GM18498 (cell line): Measurements from ENCODE around the gene RANGRF.

Experiments used
- ATAC-seq: cut with Tn5 transposase; IDR thresholded peaks from one replicate; pipeline ENCODE4 v1.9.1; 2021; ENCODE audit warnings: mild to moderate bottlenecking, moderate library complexity; ENCODE audit not compliant: unreplicated experiment

The RANGRF gene

DNA sequence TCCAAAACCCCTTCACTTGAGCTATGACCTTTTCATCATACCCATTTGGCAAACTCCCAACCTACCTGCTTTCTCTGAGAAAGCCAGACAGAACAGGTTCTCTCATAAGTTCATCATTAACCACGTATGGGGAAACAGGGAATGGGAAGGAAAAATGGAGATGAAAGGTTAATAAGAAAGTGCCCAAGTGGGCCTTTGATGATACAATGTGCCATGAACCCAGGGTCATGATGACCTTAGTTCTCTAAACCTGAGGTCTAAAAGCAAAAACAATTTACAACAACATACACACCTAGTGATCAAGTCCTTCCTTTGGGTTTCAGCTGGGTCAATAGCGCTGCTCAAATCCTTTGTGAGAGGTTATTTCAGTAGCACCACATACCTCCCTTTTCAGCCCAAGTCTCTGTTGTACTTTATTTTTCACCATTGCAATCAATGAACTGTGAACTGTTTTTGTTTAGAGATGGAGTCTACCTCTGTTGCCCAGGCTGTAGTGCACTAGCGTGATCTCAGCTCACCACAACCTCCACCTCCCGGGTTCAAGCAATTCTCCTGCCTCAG lies 14.5 kb upstream of the RANGRF start:
- no peak for ATAC-seq

DNA sequence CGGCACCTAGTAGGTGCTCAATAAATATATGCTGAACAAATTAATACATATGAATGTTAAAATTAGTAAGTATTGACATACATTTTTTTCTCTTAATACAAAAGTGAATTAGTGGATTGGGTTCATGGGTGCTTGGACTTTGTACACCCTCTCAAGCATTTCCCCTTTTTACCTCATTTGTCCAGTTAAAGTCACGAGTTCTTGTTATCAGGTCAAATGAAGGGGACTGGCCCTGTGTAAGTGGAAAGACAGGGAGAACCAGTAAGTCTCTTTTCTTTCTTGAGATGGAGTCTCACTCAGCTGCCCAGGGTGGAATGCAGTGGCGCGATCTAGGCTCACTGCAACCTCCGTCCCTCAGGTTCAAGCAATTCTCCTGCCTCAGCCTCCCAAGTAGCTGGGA lies 13.7 kb upstream of the RANGRF start:
- no peak for ATAC-seq

DNA sequence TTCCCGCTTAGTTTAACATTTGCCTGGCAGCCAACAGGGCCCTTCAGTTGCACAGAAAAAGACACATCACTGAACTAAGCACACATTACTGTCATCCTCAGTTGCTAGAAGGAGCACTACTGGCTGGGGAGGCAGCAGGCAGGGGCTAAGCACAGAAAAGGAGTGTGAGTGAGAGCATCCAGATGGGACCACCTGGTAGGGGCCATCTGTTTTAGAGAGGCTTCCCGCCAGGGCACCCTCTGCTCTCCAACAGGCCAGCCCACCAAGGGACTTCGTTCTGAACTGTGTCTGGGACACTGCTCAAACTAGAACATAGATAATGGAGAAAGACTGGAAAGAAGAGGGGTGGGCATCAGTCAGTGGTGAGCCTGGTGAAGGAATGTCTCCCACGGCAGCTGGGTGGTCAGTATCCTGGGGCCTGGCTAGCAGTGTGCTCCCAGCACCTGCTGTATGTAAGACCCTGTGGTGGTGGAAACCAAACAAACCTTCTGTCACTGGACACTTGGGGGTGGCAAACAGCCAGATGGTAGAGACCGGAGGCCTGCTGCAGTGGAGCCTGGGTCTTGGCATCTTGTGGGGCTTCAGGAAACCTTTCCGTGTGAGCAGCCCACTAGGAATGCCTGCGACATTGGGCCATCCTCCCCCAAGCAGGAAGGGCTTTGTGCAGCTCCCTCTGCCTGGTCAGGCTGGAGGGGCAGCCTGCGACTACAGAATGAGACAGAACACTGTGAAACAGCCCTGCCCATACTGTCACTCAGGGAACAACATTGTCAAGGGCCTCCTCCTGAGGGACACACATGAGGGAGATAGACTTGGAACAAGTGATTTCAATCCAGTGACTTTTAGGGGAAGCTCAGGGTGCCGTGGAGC lies 12.8 kb upstream of the RANGRF start:
- ATAC-seq = no peak

DNA sequence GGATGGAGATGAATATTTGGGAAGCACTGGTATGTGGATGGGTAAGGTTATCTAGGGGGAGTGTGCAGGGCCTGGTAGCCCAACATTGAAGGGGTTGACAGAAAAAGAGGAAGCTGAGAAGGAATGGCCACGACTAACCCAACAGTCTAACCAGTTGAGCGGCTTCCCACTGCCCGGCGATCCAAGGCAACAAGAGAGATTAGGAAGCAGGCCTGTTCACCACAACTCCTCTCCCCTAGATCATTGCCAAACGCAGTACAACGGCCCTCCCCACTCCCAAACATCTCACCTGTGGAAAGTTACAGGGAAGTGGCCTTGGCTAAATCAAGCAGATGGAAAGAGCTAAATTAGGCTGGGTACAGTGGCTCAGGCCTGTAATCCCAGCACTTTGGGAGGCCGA lies 11.2 kb upstream of the RANGRF start:
- no peak for ATAC-seq

DNA sequence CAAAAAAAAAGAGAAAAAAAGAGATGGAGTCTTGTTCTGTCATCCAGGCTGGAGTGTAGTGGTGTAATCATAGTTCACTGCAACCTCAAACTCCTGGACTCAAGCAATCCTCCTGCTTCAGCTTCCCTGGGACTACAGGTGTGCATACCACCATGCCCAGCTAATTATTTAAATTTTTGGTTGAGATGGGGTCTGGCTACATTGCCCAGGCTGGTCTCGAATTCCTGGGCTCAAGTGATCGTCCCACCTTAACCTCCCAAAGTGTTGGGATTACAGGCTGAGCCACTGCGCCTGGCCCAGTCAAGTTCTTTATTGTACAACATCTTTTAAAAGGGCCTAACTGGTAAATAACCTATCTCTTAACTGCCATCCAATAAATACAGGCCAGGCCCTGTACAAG lies 6.1 kb upstream of the RANGRF start:
- ATAC-seq = no peak

DNA sequence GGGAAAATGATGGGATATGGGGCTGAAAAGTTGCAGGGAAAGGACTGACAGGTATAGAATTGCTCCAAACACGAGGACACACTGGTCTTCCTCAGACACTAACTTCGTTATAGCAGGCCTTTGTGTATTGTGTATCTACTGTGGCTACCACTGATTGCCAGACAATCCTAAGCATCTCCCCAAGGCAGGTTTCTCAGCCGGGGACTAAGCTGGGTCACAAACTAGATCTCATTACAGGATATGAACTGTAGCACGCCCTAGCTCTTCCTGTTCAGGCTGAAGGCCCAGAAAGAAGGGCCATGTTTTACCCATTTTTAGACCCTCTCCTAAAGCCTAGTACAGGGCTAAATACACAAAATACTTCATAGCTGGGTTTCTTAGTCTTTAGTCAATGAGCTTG lies 5.1 kb upstream of the RANGRF start:
- no peak for ATAC-seq

DNA sequence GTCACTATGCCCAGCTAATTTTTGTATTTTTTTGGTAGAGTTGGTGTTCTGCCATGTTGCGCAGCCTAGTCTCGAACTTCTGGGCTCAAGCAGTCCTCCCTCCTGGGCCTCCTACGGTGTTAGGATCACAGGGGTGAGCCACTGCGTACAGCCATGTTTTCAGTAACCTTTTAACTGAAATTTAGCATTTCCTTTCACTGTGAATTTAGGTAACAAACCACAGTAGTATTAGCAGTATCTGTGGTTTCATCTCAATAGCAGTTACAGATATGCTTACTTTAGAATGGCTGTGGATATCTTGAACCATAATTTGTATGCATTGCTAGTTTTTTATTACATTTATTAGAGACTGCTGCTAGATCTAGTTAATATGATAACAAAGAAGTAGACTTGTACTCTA lies 4.3 kb upstream of the RANGRF start:
- ATAC-seq = no peak

DNA sequence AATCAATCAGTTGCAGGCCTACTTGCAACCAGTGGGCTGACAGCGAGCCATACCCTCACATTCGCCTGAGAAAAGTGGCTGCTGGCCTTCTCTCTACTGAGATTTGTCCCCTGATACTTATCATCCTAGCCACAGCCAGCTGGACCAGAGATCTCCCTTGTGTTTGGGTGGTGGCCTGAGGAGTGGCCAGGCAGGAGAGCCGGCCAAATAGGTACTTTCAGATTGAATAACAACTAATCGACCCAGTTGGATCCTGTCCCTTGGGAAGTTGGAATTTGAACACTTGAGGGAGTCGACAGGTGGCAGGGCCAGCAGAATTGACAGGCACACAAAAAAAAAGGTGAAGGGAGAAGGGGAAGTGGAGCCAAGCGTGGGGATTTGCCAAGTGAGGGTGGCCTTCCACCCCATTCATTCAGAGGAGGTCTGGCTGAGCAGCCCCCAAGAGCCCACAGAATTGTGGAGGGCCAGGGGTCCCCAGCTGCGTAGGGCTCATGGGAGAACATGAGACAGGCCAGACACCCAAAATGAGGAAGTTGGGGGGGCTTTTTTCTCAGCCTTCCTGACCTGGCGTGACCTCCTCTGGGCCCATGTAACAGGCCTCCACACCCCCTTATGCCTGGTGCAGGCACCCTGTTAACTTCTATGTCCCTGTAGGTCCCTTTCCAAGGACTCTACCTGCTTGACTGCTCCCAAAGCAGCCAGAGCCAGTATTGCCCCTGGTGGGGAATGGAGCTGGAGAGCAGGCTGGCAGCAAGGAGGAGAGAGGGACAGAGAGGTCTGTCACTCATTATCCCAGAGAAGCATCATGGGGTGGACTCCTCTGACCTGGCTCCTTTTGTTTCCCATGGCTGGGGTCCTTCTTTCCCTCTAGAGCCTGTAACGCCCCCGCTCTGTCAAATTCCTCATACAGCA lies 2.9 kb upstream of the RANGRF start:
- ATAC-seq = no peak

DNA sequence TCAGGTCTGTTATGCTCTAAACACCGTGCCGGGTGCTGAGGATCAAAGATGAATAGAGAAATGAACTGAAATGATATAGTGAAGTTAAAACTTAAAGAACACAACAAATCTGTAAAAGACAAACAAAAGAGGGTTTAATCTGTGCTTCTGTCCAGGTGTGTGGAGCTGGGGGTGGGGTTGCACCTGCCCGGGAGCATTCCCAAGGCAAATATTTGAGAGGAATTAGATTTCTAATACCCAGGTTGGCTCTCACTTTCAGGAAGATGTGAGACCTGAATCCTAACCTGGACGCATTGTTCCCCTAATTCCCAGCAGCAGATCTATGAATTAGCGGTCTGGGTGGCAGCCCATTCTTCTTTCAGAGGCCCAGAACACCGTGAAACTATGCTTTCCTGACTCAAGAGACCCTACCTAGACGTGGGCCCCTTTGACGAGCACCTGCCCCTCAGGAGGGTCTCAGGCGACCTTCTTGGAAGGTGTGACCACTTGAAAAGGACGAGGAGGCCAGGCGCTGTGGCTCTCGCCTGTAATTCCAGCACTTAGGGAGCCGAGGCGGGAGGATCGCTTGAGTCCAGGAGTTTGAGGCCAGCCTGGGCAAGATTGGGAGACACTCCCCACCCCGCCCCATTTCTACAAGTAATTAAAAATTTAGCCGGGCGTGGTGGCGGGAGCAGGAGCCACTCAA lies 677 bp upstream of the RANGRF start:
- no peak for ATAC-seq

DNA sequence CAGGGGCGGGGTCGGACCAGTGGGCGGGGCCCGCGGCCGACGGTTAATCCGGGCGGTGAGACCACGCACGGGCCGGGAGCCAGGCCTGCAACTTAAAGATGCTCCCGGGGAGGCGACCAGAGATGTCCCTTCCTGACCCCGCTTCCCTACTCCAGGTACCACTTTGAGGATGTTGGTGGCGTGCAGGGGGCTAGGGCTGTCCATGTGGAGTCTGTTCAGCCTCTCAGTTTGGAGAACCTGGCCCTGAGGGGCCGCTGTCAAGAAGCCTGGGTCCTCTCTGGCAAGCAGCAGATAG lies 580 bp downstream of the RANGRF start:
- ATAC-seq = peak; percentile 54

DNA sequence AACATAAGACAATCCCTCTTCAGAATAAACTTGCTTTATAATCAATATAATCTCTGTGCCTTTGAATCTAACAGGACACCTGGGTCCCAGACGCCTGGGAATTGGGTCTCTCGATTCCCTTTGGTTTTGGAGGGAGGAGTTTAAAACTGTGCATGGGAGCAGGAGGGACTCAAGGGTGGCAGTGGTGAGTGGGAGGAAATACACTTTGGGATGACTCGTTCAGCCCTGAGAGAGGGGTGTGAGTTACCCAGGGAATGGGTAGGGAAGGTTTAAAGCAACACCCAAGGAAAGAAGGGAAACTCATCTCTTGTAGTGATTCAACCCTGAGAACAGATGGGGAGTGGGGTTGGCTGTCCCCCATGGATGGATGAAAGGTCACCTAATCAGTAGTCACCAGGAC lies 1.6 kb downstream of the RANGRF start:
- no peak for ATAC-seq

DNA sequence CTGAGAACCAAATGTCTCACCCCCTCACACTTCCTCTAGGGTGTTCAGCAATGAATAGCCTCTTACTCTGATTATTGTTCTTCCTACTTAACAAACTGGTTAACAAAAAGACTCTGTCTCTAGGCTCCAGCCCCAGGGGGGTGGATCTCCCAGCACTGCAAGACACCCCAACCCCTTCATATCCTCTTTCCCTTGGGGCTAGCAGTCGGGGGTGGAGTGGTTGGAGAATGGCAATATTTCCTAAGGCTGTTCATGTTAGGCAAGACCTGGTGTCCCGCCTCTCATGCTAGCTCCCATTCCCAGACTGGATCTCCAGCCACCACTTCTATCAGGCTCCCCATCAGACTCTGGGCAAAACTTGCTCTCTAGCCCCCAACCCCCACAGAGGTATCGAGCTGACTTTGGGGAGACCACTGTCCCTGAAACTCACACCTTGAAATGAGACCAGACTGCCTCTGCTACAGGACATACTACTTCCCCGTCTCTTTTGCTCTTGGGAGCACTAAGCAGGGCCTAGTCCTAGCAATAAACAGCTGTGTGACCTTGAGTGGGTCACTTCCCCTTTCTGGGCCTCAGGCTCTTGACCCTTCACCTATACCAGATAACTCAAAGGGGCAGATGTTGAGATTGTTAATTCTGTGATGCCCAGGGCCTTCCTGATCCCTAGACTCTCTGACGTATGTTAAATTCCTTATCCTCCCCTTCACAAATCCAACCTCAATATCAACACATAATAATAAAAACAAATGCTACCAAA lies 4.3 kb downstream of the RANGRF start:
- ATAC-seq = no peak

DNA sequence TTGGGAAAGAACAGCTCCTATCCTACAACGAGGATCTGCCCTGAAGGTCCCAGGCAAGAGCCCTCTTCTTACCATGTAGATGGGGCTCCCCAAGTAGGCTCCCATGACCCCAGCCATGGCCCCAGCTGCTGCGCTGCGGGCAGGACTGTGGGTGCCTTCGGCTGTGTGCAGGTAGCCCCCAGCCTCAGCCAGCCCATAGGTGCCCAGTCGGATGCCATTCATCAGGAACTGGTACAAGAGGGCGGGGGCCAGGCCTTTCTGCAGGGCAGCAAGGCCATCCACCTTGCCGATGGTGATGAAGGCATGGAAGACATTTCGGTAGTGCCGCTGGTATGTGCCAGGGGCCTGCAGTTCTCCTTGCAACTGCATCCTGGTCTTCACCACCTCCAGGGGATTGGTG lies 5.9 kb downstream of the RANGRF start:
- no peak for ATAC-seq

DNA sequence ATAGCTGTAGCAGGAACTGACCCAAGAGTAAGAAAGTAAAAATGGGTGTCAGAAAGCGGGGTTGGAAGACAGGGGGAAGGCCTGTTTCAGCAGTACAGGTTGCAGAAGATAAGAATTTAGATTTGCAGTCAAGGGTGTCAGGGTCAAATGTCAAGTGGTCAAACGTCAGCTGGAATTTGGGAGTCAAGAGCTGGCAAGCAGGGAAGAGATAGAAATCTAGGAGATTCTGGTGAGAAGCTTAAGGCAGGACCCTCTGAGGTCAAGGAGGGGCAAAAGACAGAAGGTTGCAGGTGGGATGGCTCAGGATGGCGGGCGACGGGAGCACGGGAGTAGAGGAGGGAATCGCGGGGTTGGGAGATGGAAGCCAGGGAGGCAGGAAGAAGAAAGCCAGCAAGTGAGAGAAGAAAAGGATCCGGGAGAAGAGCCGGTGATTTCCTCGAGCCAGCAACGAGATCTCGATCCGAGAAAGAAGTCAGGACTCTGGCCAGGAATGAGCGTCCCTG lies 6.4 kb downstream of the RANGRF start:
- ATAC-seq = no peak

DNA sequence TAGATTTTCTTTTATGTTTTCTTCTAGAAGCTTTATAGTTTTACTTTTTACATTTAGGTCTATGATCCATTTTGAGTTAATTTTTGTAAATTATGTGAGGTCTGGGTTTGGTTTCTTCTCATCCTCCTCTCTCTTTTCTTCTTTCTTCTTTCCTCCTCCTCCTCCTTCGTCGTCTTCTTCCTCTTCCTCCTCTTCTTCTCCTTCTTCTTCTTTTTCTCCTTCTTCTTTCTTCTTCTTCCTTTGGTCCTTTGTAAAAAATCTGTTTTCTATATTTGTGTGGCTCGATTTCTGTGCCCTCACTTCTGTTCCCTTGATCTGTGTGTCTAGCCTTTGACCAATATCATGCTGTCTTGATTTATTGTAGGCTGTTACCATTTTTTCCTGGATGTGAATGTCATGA lies 11.8 kb downstream of the RANGRF start:
- ATAC-seq = no peak

DNA sequence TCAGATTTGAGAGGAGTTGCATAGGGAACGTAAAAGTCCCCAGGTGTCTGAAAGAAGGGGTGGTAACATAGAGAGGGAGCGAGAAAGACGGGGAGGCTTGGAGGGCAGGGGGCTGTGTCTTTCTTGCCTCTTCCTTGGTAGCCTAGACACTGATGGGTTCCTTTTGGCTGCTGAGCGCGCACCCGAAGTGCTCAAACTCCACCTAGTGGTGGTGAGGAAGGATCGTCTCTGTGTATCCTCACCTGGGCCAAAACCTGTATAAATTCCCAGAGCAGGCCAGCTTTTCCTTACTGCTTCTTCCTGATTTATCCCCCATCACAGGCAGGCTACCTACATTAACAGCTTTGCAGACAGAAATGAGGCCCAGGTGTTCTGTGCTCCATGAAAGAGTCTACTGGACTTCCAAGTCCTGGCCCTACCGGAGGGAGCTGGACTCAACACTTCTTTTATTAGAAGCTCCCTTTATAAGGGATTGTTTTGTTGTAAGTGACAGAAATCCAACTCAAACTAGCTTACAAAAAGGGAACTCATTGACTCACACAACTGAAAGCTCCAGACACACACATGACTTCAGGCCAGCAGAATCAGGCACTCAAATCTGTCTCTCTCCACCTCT lies 12.3 kb downstream of the RANGRF start:
- ATAC-seq = no peak

DNA sequence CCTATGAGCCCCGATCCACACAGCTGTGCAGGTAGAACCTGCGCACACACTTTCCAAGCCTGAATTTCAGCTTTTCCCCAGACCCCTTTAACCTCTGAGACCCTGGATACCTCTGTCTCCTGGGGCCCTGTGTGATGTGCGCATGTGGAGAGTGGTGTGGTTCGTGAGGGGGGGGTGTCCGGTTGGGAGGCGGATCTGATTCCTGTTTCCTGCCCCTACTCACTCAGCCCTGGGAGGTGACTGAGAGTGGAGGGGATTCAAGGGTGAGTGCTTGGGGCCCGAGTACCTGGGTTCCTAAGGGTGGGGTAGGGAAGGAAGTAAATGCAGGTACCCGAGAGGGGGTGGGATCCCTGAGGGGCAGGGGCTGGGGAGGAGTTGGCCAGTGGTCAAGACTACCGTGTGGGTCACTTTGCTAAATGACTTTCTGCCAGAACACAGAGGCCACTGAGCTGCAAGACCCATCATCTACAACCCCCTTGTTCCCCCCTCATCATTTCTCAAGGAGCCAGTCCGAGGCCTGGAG lies 22.2 kb downstream of the RANGRF start:
- ATAC-seq = no peak

DNA sequence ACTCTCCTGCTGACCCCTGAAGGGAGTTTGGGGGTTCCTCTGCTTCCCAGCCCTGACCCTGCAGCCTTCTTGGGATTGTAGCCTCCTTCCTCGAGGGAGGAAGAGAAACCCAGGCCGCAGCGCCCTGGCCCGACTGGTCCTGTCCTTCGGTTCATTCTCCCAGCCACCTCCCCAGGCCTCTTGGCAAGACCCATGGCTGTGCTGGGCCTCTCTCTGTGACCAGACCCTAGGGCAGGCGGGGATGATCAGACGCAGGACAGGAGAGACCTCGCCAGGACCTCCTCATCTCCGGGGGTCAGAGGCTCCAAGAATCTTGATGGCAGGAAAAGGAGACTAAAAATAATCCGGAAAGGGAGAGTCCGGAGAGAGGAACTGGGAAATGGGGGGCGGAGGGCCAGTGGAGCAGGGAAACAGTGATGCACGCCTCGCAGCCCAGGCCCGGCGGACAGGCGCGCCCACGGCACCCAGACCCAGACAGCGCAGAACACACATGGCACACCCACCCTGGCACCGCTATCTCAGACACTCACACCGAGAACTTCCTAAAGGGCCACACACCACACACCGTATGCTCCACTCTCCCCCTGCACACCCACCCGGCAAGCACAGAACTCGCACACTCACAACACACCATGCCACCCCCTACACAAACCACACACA lies 22.8 kb downstream of the RANGRF start:
- ATAC-seq = no peak

DNA sequence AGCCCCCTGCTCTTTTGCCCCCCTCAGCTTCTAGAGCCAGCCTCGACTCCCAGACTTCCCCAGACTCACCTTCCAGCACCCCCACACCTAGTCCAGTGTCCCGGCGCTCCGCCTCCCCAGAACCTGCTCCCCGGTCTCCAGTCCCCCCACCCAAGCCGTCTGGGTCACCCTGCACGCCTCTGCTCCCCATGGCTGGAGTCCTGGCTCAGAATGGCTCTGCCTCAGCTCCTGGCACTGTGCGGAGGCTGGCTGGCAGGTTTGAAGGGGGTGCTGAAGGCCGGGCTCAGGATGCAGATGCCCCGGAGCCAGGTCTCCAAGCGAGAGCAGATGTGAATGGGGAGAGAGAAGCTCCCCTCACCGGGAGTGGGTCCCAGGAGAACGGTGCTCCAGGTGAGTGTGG lies 23.8 kb downstream of the RANGRF start:
- no peak for ATAC-seq
